Endothelial cell of umbilical vein (primary cell): ENCODE measurements around the gene SLC38A1. TPM values are rescaled to one million over a fixed set of nuclear protein-coding genes. Genes with fewer than 3 reads are reported as not detected.

Experiments
- BruUV-seq: library from RNA; stranded (reverse); fragments of 400-500 nt; replicated peaks from 2 replicates; lab custom pipeline; 2021; lab: Mats Ljungman, UMichigan
- CTCF ChIA-PET: fragments of 300-600, 350-600 bp; sonication (Branson Sonifier 250); formaldehyde crosslinking; loops from one replicate; lab custom pipeline; 2021; ENCODE audit warnings: antibody characterized with exemption, inconsistent platforms; lab: Charles Lee
- POLR2A ChIA-PET: fragments of 300-600, 350-600 bp; sonication (Branson Sonifier 250); formaldehyde crosslinking; loops from one replicate; lab custom pipeline; 2021; ENCODE audit warnings: antibody characterized with exemption, inconsistent platforms; lab: Charles Lee
- DNase-seq: peaks from one replicate; pipeline ENCODE4 v3.0.0-alpha.2; 2011; ENCODE audit warnings: low read depth, low spot score
- FAIRE-seq: peaks from 2 replicates; lab custom pipeline; 2011; peaks lifted over from hg19 to GRCh38; lab: Jason Lieb, UNC
- H2AFZ ChIP-seq: 2 replicates; pipeline ENCODE4 v1.6.0; 2012; ENCODE audit warnings: low read depth, low read length, control low read depth, inconsistent platforms
- H3K27ac ChIP-seq: 2 replicates; pipeline ENCODE4 v1.5.1; 2011; ENCODE audit warnings: low read depth, mild to moderate bottlenecking, control low read depth, low read length, moderate library complexity; ENCODE audit not compliant: insufficient read depth
- H3K27me3 ChIP-seq, 2 experiments: 2 replicates each; pipeline versions ENCODE4 v1.6.0 to v1.6.1; 2011; ENCODE audit warnings: low read length in 2 of 2, mixed read lengths in 1 of 2; ENCODE audit not compliant: control insufficient read depth in 2 of 2, insufficient read depth in 2 of 2
- H3K36me3 ChIP-seq, 2 experiments: 2 replicates in 1 of 2; 3 replicates in 1 of 2; pipeline ENCODE4 v1.5.1; 2011; ENCODE audit warnings: low read length in 2 of 2, mild to moderate bottlenecking in 1 of 2, moderate library complexity in 1 of 2; ENCODE audit not compliant: control insufficient read depth in 2 of 2, insufficient read depth in 2 of 2; ENCODE audit errors: extremely low read depth in 1 of 2
- H3K4me1 ChIP-seq: 3 replicates; pipeline ENCODE4 v1.5.1; 2011; ENCODE audit warnings: mild to moderate bottlenecking, low read length; ENCODE audit not compliant: control insufficient read depth, insufficient read depth; ENCODE audit errors: extremely low read depth
- H3K4me2 ChIP-seq: 2 replicates; pipeline ENCODE4 v1.6.1; 2011; ENCODE audit warnings: low read length, control low read depth, mixed read lengths; ENCODE audit not compliant: insufficient read depth
- H3K4me3 ChIP-seq, 3 experiments: fragments of 200-600 bp in 1 of 3; sonication (generic), shearing (Covaris generic) in 1 of 3; replicated peaks in 1 of 3; 2 replicates each; pipeline ENCODE4 v1.5.1; 2011 to 2016; ENCODE audit warnings: control low read depth in 3 of 3, low read length in 3 of 3, mild to moderate bottlenecking in 2 of 3, inconsistent platforms in 1 of 3, low read depth in 1 of 3, moderate library complexity in 1 of 3; ENCODE audit not compliant: insufficient read depth in 1 of 3
- H3K79me2 ChIP-seq: 2 replicates; pipeline ENCODE4 v1.6.0; 2012; ENCODE audit warnings: low read length, inconsistent platforms; ENCODE audit not compliant: control insufficient read depth, insufficient read depth
- H3K9ac ChIP-seq: replicated peaks from 2 replicates; pipeline ENCODE3; 2011; ENCODE audit warnings: low read length, control low read depth; ENCODE audit not compliant: insufficient read depth; ENCODE audit errors: extremely low read depth
- H3K9me1 ChIP-seq: replicated peaks from 3 replicates; pipeline ENCODE4 v1.6.0; 2011; ENCODE audit warnings: mild to moderate bottlenecking, low read length; ENCODE audit not compliant: control insufficient read depth, insufficient read depth; ENCODE audit errors: extremely low read depth
- H3K9me3 ChIP-seq: replicated peaks from 2 replicates; pipeline ENCODE4 v1.5.1; 2012; ENCODE audit warnings: low read length, inconsistent platforms; ENCODE audit not compliant: control insufficient read depth, insufficient read depth
- H4K20me1 ChIP-seq: replicated peaks from 2 replicates; pipeline ENCODE3; 2011; ENCODE audit warnings: mild to moderate bottlenecking, low read length; ENCODE audit not compliant: control insufficient read depth, insufficient read depth; ENCODE audit errors: extremely low read depth
- CTCF ChIP-seq, 2 donors: IDR thresholded peaks; 1 replicate in 1 of 2; 2 replicates in 1 of 2; pipeline ENCODE4 v1.5.1; 2011; ENCODE audit warnings: low read length in 2 of 2, mild to moderate bottlenecking in 2 of 2, moderate library complexity in 2 of 2, control low read depth in 1 of 2, inconsistent platforms in 1 of 2, low read depth in 1 of 2; ENCODE audit not compliant: insufficient read depth in 1 of 2; ENCODE audit errors: extremely low read depth in 1 of 2
- EZH2 ChIP-seq: IDR thresholded peaks from 2 replicates; pipeline ENCODE4 v1.6.1; 2012; ENCODE audit warnings: borderline replicate concordance, low read depth, mild to moderate bottlenecking, moderate library complexity, low read length, inconsistent platforms; ENCODE audit not compliant: severe bottlenecking
- FOS ChIP-seq: IDR thresholded peaks from 2 replicates; pipeline ENCODE4 v1.6.1; 2011; ENCODE audit warnings: mild to moderate bottlenecking, low read length, moderate library complexity, borderline replicate concordance; ENCODE audit not compliant: insufficient read depth
- GATA2 ChIP-seq: IDR thresholded peaks from 2 replicates; pipeline ENCODE4 v1.7.0; 2011; ENCODE audit warnings: low read depth, mild to moderate bottlenecking, moderate library complexity, mixed read lengths, low read length; ENCODE audit not compliant: insufficient read length, insufficient read depth
- JUN ChIP-seq: IDR thresholded peaks from 2 replicates; pipeline ENCODE4 v1.6.1; 2011; ENCODE audit warnings: borderline replicate concordance, low read depth; ENCODE audit not compliant: insufficient read length, insufficient read depth
- MAX ChIP-seq: IDR thresholded peaks from 2 replicates; pipeline ENCODE4 v1.6.1; 2011; ENCODE audit not compliant: insufficient read depth, insufficient read length
- MYC ChIP-seq: IDR thresholded peaks from one replicate; pipeline ENCODE4 v1.6.1; 2011; ENCODE audit warnings: mild to moderate bottlenecking, low read depth, low read length
- POLR2A ChIP-seq: IDR thresholded peaks from 2 replicates; pipeline ENCODE4 v1.6.1; 2012; ENCODE audit warnings: low read depth, mild to moderate bottlenecking, control low read depth, low read length
- POLR2AphosphoS5 ChIP-seq: IDR thresholded peaks from 2 replicates; pipeline ENCODE4 v1.6.1; 2012; ENCODE audit warnings: low read depth, mild to moderate bottlenecking, control low read depth, low read length, moderate library complexity; ENCODE audit not compliant: insufficient read depth
- dilution Hi-C: fragments of 300-500 bp; cut with MboI; formaldehyde crosslinking; loops from one replicate; pipeline ENCODE4 v1.15.0; 2019; ENCODE audit warnings: low sequenced_read_pairs; ENCODE audit not compliant: extremely low pct_ligation_motif_present
- intact Hi-C: fragments of 100-400 bp; cut with micrococcal nuclease; formaldehyde crosslinking; loops from one replicate; pipeline ENCODE4 v1.10.0; 2022
- polyA plus RNA-seq, 4 experiments: library from polyadenylated mRNA; depleted of rRNA in 3 of 4; stranded (reverse) in 3 of 4; unstranded in 1 of 4; fragments of >200 nt; gene quantifications; 2 replicates each; pipeline versions ENCODE4 v1.2.1 to v1.2.3, GENCODE V29; 2011 to 2012; ENCODE audit warnings: missing spikeins in 1 of 4
- total RNA-seq: library from RNA; stranded (reverse); gene quantifications from 2 replicates; pipeline ENCODE4 v1.2.3, GENCODE V29; 2021

Gene SLC38A1
- total and polyA plus RNA-seq, 2 donors (not counting 3 experiments of a cell fraction or from before 2014, with no cell fraction given) = 23.6 to 86.4 TPM

GRCh38 chr12:46174061-46174662, 94.7 kb downstream of the SLC38A1 start:
- no TSS peak for BruUV-seq
- Histone ChIP-seq H3K4me3 (no peak overlapping the region), H4K20me1 (no peaks in the 10 kb centered on the region), H3K9ac (no peak overlapping the region), H3K36me3 (no peaks in the 10 kb centered on the region), H3K4me1 (peaks cover 4% of the 10 kb centered on the region), H3K9me1 (no peaks in the 10 kb centered on the region), H3K9me3 (no peaks in the 10 kb centered on the region), H3K27ac (no peak overlapping the region), H3K4me2 (no peak overlapping the region), H2AFZ (no peak overlapping the region), H3K27me3 (peaks cover under 1 to 3% of the 10 kb centered on the region in 2 experiments), H3K79me2 (no peaks in the 10 kb centered on the region)
- intact Hi-C loops (no loop called here), dilution Hi-C loops (no loop called here)
- no peak for DNase-seq
- CTCF ChIA-PET = no interaction called here
- no peak for TF ChIP-seq MYC
- no peak for TF ChIP-seq FOS
- no peak for TF ChIP-seq GATA2
- TF ChIP-seq POLR2A = no peak
- TF ChIP-seq POLR2AphosphoS5 = no peak
- TF ChIP-seq JUN = no peak
- TF ChIP-seq EZH2 = no peak
- FAIRE-seq = no peak
- POLR2A ChIA-PET = no interaction called here

GRCh38 chr12:46168426-46168825, 100.4 kb downstream of the SLC38A1 start:
- Histone ChIP-seq H3K27ac (no peak overlapping the region), H3K79me2 (no peaks in the 10 kb centered on the region), H3K9me3 (no peaks in the 10 kb centered on the region), H3K4me1 (no peaks in the 10 kb centered on the region), H2AFZ (no peak overlapping the region), H3K27me3 (peaks cover 5 to 18% of the 10 kb centered on the region in 2 experiments), H3K4me2 (no peak overlapping the region), H3K36me3 (no peaks in the 10 kb centered on the region), H4K20me1 (no peaks in the 10 kb centered on the region), H3K9me1 (no peaks in the 10 kb centered on the region), H3K4me3 (no peak overlapping the region), H3K9ac (no peak overlapping the region)
- TF ChIP-seq MYC (no peak), EZH2 (no peak), CTCF (IDR thresholded peaks at IDR 0.05; ENCODE audit: extremely low read depth in 1 of 2, insufficient read depth in 1 of 2, low read depth in 1 of 2, low read length in 2 of 2) (no peak), GATA2 (no peak), MAX (no peak), FOS (no peak), POLR2AphosphoS5 (no peak), JUN (no peak), POLR2A (no peak)
- FAIRE-seq (no peak), DNase-seq (no peak)
- ChIA-PET CTCF (interaction anchor here (1.3 to 1.7 kb wide), 2 partner anchors 13 to 14 kb away, joined by 3 read pairs; no protein-coding TSS in a partner anchor), POLR2A (no interaction called here)
- intact Hi-C loops = no loop called here
- dilution Hi-C loops = no loop called here
- no TSS peak for BruUV-seq
